ENCODE measurements around the gene CADM1.

GRCh38 chr11:115409691-115410220 lies 94.5 kb downstream of the CADM1 start:
- TF ChIP-seq CTCF (conservative IDR thresholded peaks at IDR 0.05; ENCODE audit: low read depth in 2 of 2) (no peak), EZH2 (IDR thresholded peaks at IDR 0.05; ENCODE audit: low read depth, unreplicated experiment) (no peak), POLR2AphosphoS5 (IDR thresholded peaks at IDR 0.05; ENCODE audit: low read depth) (no peak)
